GM19238 (cell line): ENCODE data around the gene DZIP1L.

ENCODE experiments used
- DNase-seq: peaks from one replicate; pipeline ENCODE4 v3.0.0; 2011; ENCODE audit warnings: low spot score; ENCODE audit not compliant: insufficient read length

The DZIP1L gene

DNA sequence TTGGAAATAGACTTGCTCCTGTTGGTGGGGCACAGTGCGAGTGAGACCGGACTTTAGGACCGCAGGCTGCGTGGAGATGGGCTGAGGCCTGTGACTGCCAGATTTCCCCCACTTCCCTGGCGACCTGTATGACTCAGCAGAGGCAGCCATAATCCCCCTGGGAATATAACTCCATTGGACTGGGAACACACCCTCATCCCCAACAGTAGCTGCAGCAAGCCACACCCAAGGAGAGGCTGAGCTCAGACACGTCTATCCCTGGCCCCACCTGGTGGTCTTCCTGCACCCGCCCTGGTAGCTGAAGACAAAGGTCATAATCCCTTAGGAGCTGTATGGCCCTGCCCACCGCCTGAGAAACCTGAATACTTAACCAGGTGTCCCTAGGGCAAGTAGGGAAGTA is 42.6 kb downstream of the DZIP1L start:
- no peak for DNase-seq

DNA sequence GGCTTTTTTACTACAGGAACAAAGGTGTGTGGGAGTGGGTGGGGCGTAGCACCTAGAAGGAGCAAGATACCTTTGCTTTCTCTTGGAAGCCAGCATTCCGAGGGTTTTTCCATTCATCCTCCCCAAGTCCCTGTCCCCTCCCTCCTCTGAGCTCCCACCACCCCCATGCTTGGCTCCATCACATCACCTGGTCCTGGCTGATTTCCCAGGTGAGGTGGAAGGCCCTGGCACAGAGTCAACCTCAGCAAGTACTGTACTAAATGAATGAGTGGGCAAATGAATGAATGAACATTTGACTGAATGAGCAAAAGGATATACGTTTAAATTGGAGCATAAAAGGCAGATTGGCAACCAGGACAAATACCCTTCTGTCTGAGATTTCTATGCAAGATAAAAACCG is 45.4 kb downstream of the DZIP1L start:
- DNase-seq = no peak

GRCh38 chr3:138068579-138069174 is 46.7 kb downstream of the DZIP1L start:
- peak; percentile 76 for DNase-seq

GRCh38 chr3:138068046-138068445 is 47.4 kb downstream of the DZIP1L start:
- no peak for DNase-seq

- DNase-seq = no peak
Measured at GRCh38 chr3:138066972-138067371, 48.4 kb downstream of the DZIP1L start.

DNA sequence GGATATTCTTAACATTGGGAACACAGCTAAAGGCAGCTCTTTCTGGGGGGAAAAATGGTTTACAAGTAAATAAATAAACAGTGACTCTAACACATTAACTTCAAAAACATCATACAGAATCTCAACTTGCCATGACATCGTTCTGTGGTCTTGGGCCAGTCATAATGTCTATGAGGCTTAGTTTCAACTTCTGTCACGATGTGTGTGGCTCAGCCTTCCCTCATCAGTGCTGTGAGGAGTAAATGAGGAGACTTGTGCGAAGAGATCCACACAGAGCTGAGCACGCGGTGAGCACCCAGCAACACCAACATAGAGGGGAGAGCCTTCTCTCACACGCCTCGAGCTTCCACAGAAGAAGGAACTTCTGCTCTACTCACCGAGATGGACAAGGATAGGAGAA is 49.0 kb downstream of the DZIP1L start:
- DNase-seq = peak; percentile 20

DNA sequence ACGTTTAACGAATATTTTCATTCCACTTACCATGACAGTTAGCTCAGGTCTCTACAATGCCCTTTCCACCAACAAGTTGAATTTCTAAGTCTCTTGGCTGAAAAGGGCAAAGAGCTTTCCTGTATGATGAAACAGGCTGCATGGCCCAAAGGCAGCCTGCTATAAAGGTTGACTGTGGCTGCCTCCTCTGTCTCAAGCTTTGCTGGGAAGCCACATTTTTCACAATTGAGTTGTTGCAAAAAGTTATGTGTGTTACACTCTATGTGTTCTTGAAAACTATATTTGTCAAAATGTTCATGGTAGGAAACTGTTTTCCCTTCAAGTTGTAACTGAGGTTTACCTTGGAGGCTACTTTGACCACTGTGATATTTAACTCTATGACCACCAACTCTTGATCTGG is 49.5 kb downstream of the DZIP1L start:
- DNase-seq = no peak

- no peak for DNase-seq
Measured at GRCh38 chr3:138063416-138063815, 52.0 kb downstream of the DZIP1L start.

GRCh38 chr3:138062626-138063025 is 52.8 kb downstream of the DZIP1L start:
- no peak for DNase-seq

- DNase-seq = no peak
Measured at GRCh38 chr3:138062037-138062436, 53.4 kb downstream of the DZIP1L start.

DNA sequence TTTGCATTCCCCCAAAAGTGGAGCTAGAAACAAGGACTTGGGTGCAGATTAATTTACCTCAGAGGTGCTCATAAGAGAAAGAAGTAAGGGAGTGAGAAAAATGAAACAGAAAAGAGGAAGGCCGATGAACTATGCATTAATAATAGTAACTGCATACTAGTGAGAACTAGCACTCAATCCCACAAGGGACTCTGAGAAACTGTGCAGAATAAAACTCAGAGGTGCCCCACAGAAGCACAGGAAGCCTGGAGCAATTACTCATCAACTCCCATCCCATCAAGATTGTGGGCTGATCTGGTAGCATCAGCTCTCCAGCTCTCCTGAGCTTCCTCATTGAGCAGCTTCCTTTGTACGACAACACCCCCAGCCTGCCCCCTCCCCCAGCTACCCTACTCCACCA is 54.6 kb downstream of the DZIP1L start:
- DNase-seq = no peak

DNA sequence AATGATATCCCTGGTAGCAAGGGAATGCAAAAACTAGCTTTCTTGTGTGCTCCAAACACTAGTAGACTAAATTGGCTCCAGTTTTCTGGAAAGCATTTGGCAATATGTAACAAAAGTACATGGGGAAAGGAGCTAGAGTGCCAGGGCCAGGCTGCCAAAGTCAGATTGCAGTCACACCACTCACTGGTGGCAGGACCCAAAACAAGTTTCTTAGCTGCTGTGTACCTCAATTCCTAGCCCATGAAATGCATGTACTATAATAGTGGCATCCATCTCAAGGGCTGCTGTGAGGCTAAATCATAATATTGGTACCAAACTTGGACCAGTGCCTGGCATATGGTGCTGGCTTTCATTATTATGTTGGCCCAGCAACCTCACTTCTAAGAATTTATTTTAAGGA is 56.1 kb downstream of the DZIP1L start:
- no peak for DNase-seq

GRCh38 chr3:138057384-138057783 is 58.0 kb downstream of the DZIP1L start:
- no peak for DNase-seq

DNA sequence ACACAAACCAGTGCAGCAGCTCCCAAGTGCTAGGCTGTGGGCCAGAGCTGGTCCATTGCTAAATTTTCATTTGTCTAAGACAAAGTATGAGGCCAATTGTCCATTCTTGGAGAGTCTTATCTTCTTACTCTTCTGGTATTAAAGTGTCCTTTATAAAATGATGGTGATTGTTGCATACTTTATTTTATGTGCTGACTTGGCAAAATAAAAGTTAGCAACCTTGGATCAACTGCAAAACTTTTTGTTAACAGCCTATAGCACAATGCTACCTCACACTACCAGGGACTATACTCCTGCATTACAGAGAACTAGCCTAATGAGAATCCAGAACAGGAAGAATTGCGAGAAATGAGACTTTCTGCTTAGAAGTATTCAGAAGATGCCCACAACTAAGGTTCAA is 61.4 kb downstream of the DZIP1L start:
- DNase-seq = no peak

- DNase-seq = no peak
Measured at GRCh38 chr3:138051947-138052802, 63.2 kb downstream of the DZIP1L start.

GRCh38 chr3:138049157-138049919 is 66.1 kb downstream of the DZIP1L start:
- no peak for DNase-seq

GRCh38 chr3:138047596-138048158 is 67.7 kb downstream of the DZIP1L start:
- no peak for DNase-seq

GRCh38 chr3:138046955-138047354 is 68.5 kb downstream of the DZIP1L start:
- DNase-seq = no peak

DNA sequence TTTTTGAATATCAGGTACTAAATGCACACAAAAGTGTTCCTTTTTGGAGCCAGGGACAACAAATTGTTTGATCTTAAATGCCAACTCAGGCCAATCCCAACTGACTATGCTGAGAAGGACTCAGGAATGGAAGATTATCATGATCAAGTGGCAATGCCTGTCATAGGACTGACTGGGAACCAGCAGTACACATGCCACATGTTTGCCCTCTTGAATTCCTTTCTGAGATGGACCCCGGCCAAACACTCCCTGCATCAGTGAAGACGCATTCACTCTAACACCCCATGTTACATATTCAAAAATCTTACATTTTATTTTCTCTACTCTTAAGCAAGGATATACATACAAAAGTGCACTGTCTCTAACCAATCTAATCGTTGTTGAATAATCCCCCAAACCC is 69.3 kb downstream of the DZIP1L start:
- DNase-seq = no peak

DNA sequence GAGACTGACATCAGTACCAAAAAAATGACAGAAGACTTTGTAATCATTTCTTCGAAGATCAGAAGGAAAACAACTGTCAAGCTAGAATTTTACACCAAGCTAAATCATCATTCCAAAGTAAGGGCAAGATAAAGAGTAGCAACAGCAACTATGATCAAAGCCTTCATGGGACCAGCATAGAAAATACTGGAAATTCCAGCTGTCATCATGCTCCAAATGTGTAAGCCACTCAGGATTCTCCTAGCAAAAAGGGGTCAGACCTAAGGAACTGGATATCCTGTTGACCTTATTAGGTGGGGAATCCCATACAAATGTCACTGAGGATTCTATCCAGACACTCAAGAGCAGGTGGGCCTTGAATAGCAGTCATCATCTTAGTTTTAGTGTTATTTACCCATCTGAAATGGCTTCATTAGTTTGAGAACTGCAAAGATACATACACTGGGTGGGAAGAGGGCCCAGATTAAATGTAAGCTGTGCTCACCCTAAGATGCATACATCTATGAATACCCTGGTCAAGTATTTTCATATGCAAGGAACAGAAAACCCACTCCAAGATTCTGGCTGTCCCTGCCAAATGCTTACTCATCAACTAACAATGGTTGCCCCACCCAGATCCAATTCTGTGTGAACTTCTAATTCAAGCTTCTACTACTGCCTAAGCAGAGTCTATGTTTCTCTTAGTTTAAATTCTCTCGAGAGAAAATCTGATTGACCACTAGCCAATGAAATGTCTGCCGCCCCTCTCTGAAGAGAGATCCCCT is 72.0 kb downstream of the DZIP1L start:
- no peak for DNase-seq

- no peak for DNase-seq
Measured at GRCh38 chr3:138042043-138042442, 73.4 kb downstream of the DZIP1L start.
